Activated CD4-positive, CD25-positive, alpha-beta regulatory T cell (primary cell): ENCODE measurements around the gene ZNF346.
A peak's percentile ranks its signal among the peaks of the same experiment; 100 is the strongest.

Experiments
- DNase-seq, 4 experiments: peaks; one replicate each; lab custom pipeline; 2025; lab: John Stamatoyannopoulos, UW

The ZNF346 gene

DNA sequence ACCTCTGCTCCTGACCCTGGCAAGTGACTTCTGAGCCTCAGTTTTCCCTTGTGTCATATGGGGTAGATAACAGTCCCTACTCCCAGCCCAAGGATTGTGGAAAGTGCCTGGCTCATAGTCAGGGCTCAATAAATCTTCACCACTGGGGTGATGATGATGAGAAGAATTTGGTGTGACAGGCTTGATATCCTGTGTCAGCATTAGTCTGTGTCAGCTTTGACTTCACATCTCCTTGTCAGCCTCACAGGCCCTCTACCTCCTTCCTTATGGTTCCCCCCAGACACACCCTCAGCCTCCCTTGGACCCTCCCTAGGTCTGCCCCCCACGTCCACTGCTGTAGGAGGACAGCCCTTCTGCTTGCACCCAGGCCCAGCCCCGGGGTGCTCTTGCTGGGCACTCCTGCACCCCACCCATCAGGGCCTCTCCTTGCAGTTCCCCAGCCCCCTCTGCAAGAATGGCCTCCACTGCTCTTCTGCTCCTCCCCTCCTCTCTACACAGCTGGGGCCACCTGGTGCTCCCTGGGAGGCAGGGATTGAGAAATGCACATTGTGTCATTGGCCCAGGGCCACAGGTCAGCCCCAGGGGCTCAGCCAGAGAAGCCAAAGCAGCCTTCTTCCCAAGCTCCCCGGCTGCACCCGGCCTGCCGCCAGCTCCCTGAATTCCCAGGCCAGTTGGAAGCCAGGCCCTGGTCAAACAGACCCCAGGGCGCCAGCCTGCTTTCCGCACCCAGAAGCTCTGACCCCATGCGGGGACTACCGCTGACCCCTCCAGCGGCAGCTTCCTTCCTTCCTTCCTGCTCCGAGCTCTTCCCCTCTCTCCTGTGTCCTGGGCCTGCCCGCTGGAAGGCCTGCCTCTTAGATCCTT is 72.0 kb downstream of the ZNF346 start:
- DNase-seq, result no peak

DNA sequence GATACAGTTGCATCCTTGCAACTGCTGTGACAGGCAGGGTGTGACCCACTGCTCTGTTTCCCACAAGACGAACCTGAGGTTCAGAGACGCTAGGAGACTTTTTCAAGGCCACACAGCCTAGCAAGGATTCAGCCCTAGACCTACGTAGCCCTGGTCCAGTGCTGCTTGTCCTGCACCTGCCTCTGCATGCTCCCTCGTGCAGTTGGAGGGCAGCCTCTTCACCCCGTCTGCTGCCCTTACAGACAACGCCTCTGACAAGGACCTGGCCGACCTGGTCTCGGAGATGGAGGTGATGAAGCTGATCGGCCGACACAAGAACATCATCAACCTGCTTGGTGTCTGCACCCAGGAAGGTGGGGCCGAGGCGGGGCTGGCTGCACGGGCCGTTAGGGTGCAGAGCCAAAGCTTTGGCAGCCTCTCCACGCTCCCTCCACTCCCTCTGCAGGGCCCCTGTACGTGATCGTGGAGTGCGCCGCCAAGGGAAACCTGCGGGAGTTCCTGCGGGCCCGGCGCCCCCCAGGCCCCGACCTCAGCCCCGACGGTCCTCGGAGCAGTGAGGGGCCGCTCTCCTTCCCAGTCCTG is 72.7 kb downstream of the ZNF346 start:
- DNase-seq, result no peak

DNA sequence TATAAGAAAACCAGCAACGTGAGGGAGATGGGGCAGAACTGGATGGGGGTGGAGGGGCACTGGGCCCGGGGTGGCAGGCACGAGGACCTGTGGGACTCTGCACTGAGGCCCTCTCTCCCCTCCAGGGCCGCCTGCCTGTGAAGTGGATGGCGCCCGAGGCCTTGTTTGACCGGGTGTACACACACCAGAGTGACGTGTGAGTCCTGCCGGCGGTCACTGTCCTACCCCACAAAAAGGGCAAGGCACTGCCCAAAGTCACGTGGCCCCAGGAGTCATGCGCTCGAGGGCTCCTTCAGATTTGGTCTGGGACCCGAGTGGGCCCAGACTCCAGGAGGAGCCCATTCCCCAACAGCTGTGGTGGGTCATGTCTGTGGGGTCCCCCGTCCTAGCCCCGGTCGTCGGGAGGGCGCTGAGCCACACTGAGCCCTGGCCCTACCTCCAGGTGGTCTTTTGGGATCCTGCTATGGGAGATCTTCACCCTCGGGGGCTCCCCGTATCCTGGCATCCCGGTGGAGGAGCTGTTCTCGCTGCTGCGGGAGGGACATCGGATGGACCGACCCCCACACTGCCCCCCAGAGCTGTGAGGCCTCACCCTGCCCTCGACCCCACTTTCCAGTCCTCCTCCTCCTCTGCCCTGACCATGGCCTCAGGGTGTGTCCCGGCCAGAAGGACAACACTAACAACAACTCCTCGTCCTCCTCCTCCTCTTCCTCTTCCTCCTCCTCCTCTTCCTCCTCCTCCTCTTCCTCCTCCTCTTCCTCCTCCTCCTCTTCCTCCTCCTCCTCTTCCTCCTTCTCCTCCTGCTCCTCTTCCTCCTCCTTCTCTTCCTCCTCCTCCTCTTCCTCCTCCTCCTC is 73.9 kb downstream of the ZNF346 start:
- DNase-seq, result no peak

DNA sequence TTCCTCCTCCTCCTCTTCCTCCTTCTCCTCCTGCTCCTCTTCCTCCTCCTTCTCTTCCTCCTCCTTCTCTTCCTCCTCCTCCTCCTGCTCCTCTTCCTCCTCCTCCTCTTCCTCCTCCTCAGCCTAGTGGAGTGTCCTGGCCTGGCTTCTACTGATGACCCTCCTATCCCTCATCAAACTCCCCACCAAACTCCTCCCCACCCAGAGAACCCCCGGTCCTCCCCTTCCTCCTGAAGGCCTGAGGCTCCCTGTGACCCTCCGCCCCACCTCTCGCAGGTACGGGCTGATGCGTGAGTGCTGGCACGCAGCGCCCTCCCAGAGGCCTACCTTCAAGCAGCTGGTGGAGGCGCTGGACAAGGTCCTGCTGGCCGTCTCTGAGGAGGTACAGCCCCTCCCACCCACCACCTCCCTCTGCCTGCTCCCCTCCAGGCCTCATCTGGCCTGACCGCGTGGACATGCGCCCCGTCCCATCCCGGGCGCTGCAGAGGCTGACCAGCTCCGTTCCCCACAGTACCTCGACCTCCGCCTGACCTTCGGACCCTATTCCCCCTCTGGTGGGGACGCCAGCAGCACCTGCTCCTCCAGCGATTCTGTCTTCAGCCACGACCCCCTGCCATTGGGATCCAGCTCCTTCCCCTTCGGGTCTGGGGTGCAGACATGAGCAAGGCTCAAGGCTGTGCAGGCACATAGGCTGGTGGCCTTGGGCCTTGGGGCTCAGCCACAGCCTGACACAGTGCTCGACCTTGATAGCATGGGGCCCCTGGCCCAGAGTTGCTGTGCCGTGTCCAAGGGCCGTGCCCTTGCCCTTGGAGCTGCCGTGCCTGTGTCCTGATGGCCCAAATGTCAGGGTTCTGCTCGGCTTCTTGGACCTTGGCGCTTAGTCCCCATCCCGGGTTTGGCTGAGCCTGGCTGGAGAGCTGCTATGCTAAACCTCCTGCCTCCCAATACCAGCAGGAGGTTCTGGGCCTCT is 74.8 kb downstream of the ZNF346 start:
- DNase-seq, result no peak

DNA sequence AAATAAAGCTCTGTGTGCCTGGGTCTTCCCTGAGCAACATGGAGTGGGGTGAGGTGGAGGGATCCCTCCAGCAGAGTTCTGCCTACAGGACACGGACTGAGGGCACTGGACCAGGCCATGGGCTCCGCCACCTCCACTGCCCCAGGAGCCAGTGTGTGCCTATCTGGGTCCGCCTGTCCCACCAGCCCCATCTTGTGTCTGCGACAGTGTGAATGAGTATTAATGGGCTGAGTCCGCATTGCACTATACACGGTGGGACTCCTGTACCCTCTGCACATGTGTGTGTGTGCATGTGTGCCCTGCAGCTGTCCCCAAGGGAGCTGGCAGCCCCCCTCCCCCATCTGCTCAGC is 75.6 kb downstream of the ZNF346 start:
- DNase-seq, result no peak

DNA sequence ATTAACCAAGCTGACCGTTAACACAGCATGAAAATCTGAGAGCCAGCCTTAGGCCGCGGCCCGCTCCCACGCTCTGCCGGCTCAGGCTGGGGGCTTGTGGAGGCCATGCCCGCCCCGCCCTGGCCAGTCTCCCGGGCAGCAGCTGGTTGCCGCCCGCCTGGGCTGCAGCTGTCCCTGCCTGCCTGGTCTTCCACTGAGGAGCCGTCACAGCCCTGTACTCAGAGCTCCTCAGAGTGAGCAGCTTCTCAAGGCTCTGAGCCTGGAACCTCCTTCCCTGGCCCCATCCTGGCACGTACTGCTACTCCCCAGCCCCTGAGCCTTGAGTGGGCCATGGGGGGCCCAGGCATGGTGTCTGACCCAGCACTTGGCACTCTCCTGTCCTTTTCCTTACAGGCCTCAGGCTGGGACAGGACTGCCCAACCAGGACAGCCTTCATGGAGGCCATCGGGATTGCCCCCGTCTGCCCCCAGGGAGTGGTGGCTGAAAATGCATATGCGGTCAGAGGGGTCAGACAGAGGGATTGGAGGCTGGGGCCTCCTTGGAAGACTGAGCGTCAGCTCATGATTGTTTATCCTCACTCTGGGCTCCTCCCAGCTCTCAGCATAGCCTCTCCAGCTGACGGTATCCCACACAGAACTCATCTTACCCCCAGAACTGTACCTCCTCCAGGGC is 76.1 kb downstream of the ZNF346 start:
- DNase-seq, result no peak

DNA sequence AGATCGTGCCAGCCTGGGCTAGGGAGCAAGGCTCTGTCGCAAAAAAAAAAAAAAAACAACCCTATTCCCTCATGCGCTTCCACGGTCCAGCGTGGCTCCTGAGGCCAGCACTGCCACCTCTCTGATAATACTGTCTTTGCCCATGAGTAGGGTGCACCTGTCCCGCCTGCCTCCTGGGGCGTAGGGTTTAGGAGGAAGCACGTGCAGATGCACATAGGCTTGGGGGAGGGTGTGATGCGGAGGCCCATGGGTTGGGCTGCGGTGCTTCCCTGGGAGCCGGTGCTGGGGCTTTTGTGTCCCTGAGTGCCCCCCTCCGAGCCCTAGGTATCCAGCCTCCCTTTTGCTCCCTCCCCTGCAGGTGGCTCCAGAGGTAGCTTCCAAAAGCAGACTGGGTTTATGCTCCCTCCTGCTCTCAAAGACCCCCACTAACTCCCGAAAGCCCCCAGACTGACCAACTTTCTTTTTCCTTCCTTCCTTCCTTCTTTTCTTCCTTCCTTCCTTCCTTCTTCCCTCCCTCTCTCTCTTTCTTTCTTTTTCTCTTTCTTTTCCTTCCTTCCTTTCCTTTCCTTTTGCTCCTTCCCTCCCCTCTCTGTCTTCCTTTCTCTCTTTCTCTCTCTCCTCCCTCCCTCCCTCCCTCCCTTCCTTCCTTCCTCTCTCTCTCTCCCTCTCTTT is 77.1 kb downstream of the ZNF346 start:
- no peak for DNase-seq

DNA sequence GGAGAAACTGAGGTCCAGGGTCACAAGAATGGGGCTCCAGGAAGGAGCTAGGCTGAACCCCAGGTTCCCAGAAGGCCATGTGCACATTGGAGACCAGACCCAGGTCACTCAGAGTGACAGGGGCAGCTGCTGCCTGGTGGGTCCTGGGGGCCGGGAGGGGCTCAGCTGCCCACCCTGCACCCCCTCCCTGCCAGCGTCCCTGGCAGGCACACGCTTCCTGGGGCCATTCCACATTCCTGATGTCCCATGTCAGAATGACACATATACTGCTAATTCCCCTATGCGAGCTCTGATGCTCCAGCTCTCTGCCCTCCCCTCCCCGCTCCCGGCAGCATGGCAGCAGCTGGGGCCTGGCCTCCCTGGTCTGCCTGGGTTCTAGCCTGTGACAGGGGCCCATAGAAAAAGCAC is 78.2 kb downstream of the ZNF346 start:
- no peak for DNase-seq

DNA sequence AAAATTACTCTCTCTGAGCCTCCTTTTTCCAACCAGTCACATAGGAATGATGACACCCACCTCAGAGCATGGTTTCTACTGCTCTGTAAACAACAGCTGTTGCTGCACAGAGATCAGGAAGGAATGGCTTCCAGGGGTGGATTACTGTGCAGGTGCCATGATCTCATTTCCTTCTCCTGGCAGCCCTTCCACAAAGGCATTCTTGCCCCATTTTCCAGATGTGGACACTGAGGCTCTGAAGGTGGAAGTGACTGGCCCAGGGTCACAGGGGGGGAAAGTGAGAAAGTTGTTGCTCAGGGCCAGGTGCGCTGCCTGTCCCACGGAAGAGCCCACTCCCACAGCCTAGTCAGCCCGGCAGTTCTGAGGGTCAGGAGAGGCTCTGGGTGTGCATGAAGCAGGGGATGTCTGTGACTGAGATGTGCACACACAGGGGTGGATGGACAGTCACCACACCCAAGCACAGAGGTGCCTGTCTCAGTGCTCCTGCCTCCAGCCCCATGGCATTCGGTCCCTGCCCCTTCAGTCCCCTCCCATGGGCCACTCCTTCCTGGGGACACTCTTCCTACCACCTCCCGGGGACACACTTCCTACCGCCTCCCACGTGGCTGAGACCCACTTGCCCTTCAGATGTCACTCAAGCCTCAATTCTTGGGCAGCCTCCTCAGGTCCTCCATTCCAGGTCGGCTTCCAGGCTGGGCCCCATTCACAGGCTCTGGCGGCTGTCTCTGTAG is 81.2 kb downstream of the ZNF346 start:
- no peak for DNase-seq

DNA sequence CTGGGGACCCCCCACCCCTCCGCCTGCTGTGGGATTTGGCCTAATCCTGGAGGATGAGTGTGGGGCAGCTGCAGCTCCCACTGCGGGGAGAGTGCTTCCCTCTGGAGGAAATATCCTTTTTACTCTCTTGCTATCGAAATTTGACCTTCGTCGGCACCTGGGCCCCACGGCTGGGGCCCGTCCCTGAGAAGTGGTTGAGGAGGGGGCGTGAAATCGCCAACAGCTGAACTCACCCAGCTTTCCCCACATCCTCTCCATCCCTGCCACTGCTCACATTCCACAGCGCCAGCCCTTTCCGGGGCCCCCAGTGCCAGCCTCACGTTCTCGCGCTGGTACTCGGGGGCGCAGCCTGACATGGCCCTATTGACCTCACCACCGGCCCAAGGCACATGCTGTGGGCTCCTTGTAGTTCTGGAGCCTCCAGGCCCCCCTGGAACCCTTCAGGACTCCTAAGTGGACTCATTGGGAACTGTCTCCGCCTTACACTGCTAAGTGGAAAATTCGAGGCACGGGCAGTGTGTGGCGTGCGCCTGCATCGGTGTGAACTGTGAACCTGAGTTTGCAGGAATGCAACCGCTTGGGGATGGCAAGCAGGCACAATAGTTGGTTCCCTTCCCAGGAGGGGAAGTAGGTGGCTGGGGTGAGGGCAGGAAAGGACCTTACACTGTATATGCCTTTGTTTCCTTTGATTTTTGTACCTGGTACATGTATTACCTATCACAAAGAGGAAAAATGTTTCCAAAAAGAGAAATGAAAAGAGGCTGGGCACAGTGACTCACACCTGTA is 83.4 kb downstream of the ZNF346 start:
- DNase-seq, result no peak

DNA sequence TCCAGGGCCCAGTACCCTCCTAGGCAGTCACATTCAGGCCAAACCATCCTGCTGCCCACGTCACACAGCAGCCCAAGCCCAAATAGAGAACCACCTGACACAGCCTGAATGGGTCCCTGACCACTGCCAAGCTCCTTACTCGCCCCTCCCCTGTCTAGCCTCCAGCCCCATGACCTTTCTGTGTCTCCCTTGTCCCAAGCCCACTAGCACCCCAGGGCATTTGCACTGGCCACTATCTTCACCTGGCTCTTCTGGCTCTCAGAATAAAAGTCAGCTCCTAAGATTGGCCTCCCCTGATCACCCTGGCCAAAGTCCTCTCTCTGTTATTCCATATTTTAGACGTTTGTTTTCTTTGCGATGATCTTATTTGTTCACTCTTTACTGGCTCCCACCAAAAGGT is 84.7 kb downstream of the ZNF346 start:
- DNase-seq, result no peak

DNA sequence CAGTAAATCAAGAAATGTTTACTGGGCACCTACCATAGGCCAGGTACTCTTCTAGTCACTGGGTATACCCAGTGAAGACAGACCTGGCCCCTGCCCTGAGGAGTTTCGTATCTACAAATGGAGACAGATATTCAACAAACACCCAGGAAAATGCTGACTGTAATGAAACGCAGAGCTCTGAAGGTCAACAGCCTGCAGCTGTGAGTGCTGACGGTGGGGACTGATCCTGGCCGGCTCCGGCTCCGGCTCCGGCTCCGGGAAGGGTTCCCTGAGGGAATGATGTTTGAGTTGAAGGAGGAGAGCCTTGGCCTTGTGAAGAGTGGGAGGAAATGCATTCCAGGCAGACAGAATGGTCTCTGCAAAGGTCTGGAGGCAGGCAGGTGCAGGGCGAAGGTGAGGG is 87.3 kb downstream of the ZNF346 start:
- DNase-seq, result no peak

DNA sequence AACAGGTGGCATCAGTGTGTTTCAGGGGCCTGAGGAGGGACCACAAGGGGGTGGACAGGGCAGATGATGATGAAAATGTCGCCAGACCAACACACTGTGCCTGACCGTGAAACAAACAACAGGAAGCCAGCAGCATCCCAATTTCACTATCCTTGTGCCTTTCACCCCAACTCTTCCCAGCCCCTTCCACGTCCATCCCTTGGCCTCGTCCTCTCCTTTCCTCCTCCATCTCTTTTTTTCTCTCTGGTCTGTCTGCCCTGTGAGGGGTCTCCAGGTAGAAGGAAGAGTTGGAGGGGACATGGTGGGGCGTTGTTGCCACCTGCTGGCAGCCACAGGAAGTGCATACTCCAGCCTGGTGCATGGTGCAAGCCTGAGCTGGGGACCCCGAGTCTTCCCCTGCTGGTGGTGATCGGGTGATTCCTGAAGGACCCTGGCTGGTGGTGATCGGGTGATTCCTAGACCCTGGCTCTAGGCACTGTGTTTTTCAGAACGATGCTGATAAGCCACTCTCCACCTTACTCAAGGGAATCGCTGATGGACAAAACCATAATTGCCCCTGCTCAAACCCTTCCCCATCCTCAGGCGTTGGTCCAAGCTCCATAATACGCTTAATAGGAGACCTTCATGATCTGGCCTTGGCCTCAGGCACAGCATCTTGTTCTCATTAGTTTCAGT is 89.4 kb downstream of the ZNF346 start:
- DNase-seq, result peak; percentile 27 to 39 (median 33)

DNA sequence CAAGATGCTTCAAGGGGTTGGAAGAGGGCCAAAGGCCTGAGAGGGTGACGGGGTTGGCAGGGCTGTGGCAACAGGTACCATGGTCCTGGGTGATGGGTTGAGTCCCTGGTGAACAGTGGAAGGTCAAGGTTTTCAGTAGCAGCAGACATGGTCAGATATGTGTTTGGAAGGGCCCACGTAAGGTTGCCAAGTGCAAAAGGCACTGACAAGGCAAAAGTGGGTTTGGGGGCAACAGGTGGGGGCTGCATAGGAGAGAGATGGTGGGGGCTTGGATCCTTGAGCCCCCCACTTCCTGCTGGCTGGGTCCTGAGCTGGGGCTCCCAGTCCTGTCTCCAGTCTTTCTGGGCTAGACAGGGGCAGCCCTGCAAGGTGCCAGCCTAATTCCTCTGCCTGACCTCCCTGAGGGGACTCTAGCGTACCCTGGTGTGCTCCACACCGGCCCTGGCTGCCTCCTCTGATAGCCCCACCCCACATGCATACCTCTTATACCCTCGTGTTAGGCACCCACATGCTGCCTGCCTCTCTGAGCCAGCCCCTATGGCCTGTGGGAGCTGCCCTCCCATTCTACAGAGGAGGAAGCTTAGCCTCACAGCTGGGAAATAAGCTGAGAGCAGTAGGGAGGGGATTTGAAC is 90.2 kb downstream of the ZNF346 start:
- no peak for DNase-seq

DNA sequence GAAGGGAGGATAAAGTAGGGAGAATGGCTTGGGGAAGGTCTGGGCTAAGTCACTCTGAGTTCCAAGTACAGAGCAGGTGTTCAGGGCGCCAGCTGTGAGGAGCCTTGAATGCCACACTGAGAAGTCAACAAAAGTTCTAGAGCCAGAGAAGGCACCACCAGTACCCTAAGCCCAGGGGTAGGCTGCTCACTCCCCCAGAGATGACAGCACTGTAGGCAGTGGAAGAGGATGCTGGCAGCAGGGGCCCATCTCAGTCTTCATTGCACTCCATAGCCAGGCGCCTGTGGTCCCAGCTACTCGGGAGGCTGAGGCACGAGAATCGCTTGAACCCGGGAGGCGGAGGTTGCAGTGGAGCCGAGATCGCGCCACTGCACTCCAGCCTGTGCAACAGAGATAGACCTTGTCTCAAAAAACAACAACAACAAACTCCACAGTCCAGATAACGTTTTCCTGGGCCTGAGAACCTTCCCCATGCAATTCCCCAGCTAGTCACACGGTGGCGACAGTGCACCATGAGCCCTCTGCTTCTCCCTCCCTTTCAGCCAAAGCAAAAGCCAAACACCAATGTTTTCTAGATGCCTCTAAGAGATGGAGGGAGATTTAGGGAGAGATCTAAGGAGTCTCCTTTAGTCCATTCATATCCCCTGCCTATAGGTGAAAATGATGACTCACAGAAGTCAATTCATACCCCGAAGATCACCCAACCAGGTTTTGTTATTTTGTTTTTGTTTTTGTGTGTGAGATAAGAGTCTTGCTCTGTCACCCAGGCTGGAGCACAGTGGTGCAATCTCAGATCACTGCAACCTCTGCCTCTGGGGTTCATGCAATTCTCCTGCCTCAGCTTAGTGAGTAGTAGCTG is 91.3 kb downstream of the ZNF346 start:
- peak; percentile 47 to 76 (median 58) for DNase-seq

DNA sequence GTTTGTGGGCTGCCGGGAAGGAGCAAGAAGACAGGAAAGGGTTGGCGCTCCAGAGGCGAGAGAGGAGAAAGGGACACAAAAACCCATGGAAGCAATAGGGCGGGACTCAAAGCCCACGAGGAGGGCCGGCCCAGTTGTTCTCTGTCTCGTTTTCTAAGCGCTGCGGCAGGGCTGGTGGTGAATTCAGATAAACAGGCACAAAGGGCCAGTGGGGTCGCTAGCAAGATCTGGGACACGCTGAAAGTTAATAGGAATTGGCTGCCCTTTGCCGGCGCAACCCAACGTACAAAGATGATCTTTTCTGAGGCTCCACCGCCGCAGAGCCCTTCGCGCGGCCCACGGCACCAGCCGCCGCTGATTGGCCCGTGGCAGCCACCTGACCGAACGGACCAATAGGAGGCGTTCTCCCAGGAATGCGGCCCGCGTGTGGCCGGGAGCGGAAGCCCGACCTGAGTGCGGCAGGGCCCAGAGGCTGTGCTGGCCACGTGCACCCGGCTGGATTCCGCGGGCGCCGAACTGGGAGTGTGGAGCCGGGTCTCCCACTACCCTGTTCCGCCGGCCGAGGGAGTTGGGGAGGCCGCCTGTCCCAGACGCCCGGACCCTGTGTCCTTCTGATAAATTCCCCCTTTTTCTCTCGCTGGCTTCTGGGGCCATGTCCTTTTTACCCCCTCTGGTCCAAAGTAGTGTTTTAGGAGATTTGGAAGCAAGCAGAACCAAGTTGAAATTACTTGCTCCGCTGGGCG is 94.3 kb downstream of the ZNF346 start:
- DNase-seq, result peak; percentile 41 to 65 (median 56)
